Fibroblast of the aortic adventitia (primary cell): ENCODE results near the gene RAB3B. TPM values are rescaled to one million over a fixed set of nuclear protein-coding genes. Genes with fewer than 3 reads are reported as not detected.

Experiments
- DNase-seq: peaks from one replicate; pipeline ENCODE4 v3.0.0-alpha.2; 2010; ENCODE audit warnings: low read depth
- H3K4me3 ChIP-seq: 2 replicates; pipeline ENCODE4 v1.5.1; 2011; ENCODE audit warnings: low read depth, mild to moderate bottlenecking, control low read depth, low read length, moderate library complexity
- CTCF ChIP-seq: IDR thresholded peaks from 2 replicates; pipeline ENCODE4 v1.5.1; 2011; ENCODE audit warnings: mild to moderate bottlenecking, low read length, control low read depth, inconsistent platforms; ENCODE audit not compliant: insufficient read depth
- total RNA-seq: library from RNA; depleted of rRNA; stranded (reverse); fragments of >200 nt; gene quantifications from 2 replicates; pipeline ENCODE4 v1.2.3, GENCODE V29; 2012; ENCODE audit warnings: low replicate concordance

The RAB3B gene
- total RNA-seq, 1 donor = 63.4 TPM

GRCh38 chr1:52003877-52004276 lies 13.4 kb upstream of the RAB3B start:
- no peak overlapping the region for H3K4me3 ChIP-seq
- DNase-seq = no peak
- no peak for TF ChIP-seq CTCF

- DNase-seq = peak; percentile 96
- H3K4me3 ChIP-seq = no peak overlapping the region
- peak; percentile 97 for TF ChIP-seq CTCF
Measured at GRCh38 chr1:52002038-52002917, 11.8 kb upstream of the RAB3B start.

- H3K4me3 ChIP-seq = no peak overlapping the region
- no peak for DNase-seq
- TF ChIP-seq CTCF = no peak
Measured at GRCh38 chr1:51998701-51999100, 8.2 kb upstream of the RAB3B start.

GRCh38 chr1:51997974-51998382 lies 7.5 kb upstream of the RAB3B start:
- no peak for DNase-seq
- no peak for TF ChIP-seq CTCF
- H3K4me3 ChIP-seq = no peak overlapping the region

GRCh38 chr1:51989582-51990477 lies 670 bp downstream of the RAB3B start:
- no peak for TF ChIP-seq CTCF
- peak overlapping the region; percentile 69 for H3K4me3 ChIP-seq
- no peak for DNase-seq

- TF ChIP-seq CTCF = no peak
- no peak overlapping the region for H3K4me3 ChIP-seq
- no peak for DNase-seq
Measured at GRCh38 chr1:51988254-51988653, 2.2 kb downstream of the RAB3B start.
